Measurements from ENCODE around the gene GPR84. TPM values are rescaled to one million over a fixed set of nuclear protein-coding genes. Genes with fewer than 3 reads are reported as not detected.
A peak's percentile ranks its signal among the peaks of the same experiment; 100 is the strongest.

GPR84 gene
- total and polyA plus RNA-seq, 2 donors (not counting 3 experiments of a cell fraction or from before 2014, with no cell fraction given) = not detected

DNA sequence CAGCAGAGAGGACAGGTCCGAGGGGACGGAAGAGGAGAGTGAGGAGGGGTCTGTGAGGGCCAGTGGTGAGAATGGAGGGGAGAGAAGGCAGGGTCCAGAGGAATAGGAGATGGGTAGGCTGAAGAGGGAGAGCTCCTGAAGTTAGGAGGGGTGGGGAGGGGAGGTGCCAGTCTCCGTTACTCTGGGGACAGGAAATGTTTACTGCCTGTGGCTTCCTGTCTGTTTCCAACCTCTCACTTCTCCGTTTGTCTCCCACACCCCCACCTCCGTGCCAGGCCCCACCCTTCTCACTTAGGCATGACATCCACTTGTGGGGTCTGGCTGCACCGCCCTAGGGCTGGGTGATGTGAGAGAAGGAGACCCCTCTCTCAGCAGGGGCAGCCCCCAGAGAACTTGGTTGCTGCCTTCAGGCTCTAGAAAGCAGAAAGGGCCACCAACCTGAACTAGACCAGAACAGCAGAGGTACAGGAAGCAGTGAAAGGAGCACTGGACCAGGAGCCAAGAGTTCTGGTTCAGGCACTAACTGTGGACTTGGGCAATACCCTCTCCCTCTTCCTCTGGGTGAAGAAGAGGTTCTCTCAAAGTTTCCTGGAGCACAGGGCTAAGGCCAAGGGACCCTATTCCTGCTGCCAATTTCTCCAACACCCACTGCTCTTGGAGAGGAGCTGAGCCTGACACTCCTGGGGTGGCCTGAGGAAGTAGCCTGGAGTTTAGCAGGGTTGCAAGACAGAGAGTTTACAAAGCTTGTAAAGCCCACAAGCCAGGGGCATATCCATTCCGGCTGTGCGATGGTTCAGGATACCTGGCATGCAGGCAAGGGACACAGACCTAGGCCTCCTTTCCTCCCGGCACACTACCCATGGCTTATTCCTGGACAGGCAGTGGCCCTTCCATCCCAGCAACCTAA lies 49.3 kb upstream of the GPR84 start:
- dilution Hi-C loops (cut with MboI; ENCODE audit: extremely low pct_ligation_motif_present, low sequenced_read_pairs) = no loop called here
- peak; percentile 85 for DNase-seq (ENCODE audit: low read depth, low spot score)

DNA sequence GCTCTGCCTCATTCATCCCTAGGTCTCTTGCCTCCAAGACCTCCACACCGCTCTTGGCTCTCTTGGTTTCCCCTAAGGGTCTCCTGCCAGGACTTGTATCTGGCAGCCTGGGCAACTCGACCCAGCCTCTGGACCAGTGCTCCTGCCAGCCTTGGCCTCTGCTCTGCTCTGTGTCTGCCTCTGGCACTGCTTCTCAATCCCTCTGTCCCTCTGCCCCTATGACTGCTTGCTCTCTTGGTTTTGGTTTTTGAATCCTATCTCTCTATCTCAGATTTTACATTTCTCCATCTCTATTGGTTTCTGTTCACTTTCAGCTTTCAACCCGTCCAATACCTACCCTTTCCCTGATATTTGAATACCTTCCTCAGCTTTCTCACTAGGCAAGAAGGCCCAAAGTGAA lies 48.5 kb upstream of the GPR84 start:
- no peaks in the 10 kb centered on the region for H3K9me3 ChIP-seq (replicated peaks; ENCODE audit: control insufficient read depth, insufficient read depth, low read length)
- H3K4me1 ChIP-seq (ENCODE audit: control insufficient read depth, extremely low read depth, insufficient read depth, low read length) = peaks cover 56% of the 10 kb centered on the region
- no peaks in the 10 kb centered on the region for H3K9me1 ChIP-seq (replicated peaks; ENCODE audit: control insufficient read depth, extremely low read depth, insufficient read depth, low read length)
- peak overlapping the region; percentile 98 for H3K4me2 ChIP-seq (ENCODE audit: insufficient read depth, low read length)
- H3K9ac ChIP-seq (replicated peaks; ENCODE audit: extremely low read depth, insufficient read depth, low read length) = peak overlapping the region; percentile 74
- H3K36me3 ChIP-seq (ENCODE audit: control insufficient read depth in 2 of 2, extremely low read depth in 1 of 2, insufficient read depth in 2 of 2, low read length in 2 of 2) = peaks cover 21 to 41% of the 10 kb centered on the region in 2 experiments
- TF ChIP-seq POLR2A (IDR thresholded peaks at IDR 0.05; ENCODE audit: low read depth, low read length) = no peak
- no peak for TF ChIP-seq GATA2 (IDR thresholded peaks at IDR 0.05; ENCODE audit: insufficient read depth, insufficient read length, low read depth, low read length)
- no peak for TF ChIP-seq FOS (IDR thresholded peaks at IDR 0.05; ENCODE audit: borderline replicate concordance, insufficient read depth, low read length)
- no peak for TF ChIP-seq MYC (IDR thresholded peaks at IDR 0.05; ENCODE audit: low read depth, low read length)
- no peaks in the 10 kb centered on the region for H4K20me1 ChIP-seq (replicated peaks; ENCODE audit: control insufficient read depth, extremely low read depth, insufficient read depth, low read length)
- dilution Hi-C loops (cut with MboI; ENCODE audit: extremely low pct_ligation_motif_present, low sequenced_read_pairs) = no loop called here
- intact Hi-C loops (cut with micrococcal nuclease) = loop anchor here (1.0 to 5.0 kb wide), 3 partner anchors 16 to 130 kb away; partner anchors contain the start of genes CBX5 and HNRNPA1
- peaks cover 97% of the 10 kb centered on the region for H3K79me2 ChIP-seq (ENCODE audit: control insufficient read depth, insufficient read depth, low read length)
- CTCF ChIA-PET = interaction anchor here (2.3 to 11.8 kb wide), 6 partner anchors 9 to 42 kb away, joined by 8 to 221 read pairs (median 73); no protein-coding TSS in a partner anchor
- peak overlapping the region; percentile 96 for H3K27ac ChIP-seq (ENCODE audit: insufficient read depth, low read depth, low read length)
- H3K27me3 ChIP-seq (ENCODE audit: control insufficient read depth in 2 of 2, insufficient read depth in 2 of 2, low read length in 2 of 2) = no peaks in the 10 kb centered on the region
- H3K4me3 ChIP-seq (replicated peaks in 1 of 3; ENCODE audit: insufficient read depth in 1 of 3, low read depth in 1 of 3, low read length in 3 of 3) = peak overlapping the region in 2 of 3 experiments; percentile 20 to 62
- no TSS peak for BruUV-seq (replicated peaks)
- no peak for FAIRE-seq
- H2AFZ ChIP-seq (ENCODE audit: low read depth, low read length) = no peak overlapping the region
- DNase-seq (ENCODE audit: low read depth, low spot score) = peak; percentile 39
- POLR2A ChIA-PET = interaction anchor here (3.9 to 8.7 kb wide), 3 partner anchors 13 to 20 kb away, joined by 19 to 60 read pairs (median 28); no protein-coding TSS in a partner anchor

More for the DNA sequence above, 49.3 kb upstream of the GPR84 start:
- intact Hi-C loops (cut with micrococcal nuclease) = loop anchor here (1.0 to 5.0 kb wide), 3 partner anchors 15 to 131 kb away; partner anchors contain the start of genes CBX5 and HNRNPA1
- H3K27ac ChIP-seq (ENCODE audit: insufficient read depth, low read depth, low read length) = peak overlapping the region; percentile 96
- peak; percentile 97 for FAIRE-seq
- ChIA-PET POLR2A (interaction anchor here (1.2 to 8.7 kb wide), 4 partner anchors 12 to 19 kb away, joined by 3 to 60 read pairs (median 24); no protein-coding TSS in a partner anchor), CTCF (interaction anchor here (1.1 to 11.8 kb wide), 6 partner anchors 9 to 34 kb away, joined by 4 to 221 read pairs (median 73); no protein-coding TSS in a partner anchor)
- peak overlapping the region; percentile 74 for H3K9ac ChIP-seq (replicated peaks; ENCODE audit: extremely low read depth, insufficient read depth, low read length)
- H3K36me3 ChIP-seq (ENCODE audit: control insufficient read depth in 2 of 2, extremely low read depth in 1 of 2, insufficient read depth in 2 of 2, low read length in 2 of 2) = peaks cover 16 to 35% of the 10 kb centered on the region in 2 experiments
- H3K4me1 ChIP-seq (ENCODE audit: control insufficient read depth, extremely low read depth, insufficient read depth, low read length) = peaks cover 52% of the 10 kb centered on the region
- H3K4me2 ChIP-seq (ENCODE audit: insufficient read depth, low read length) = peak overlapping the region; percentile 98
- H4K20me1 ChIP-seq (replicated peaks; ENCODE audit: control insufficient read depth, extremely low read depth, insufficient read depth, low read length) = no peaks in the 10 kb centered on the region
- H3K9me1 ChIP-seq (replicated peaks; ENCODE audit: control insufficient read depth, extremely low read depth, insufficient read depth, low read length) = no peaks in the 10 kb centered on the region
- no peaks in the 10 kb centered on the region for H3K27me3 ChIP-seq (ENCODE audit: control insufficient read depth in 2 of 2, insufficient read depth in 2 of 2, low read length in 2 of 2)
- BruUV-seq (replicated peaks) = no TSS peak
- H3K4me3 ChIP-seq (replicated peaks in 1 of 3; ENCODE audit: insufficient read depth in 1 of 3, low read depth in 1 of 3, low read length in 3 of 3) = peak overlapping the region; percentile 20 to 62 (median 27)
- no peak overlapping the region for H2AFZ ChIP-seq (ENCODE audit: low read depth, low read length)
- TF ChIP-seq POLR2AphosphoS5 (IDR thresholded peaks at IDR 0.05; ENCODE audit: insufficient read depth, low read depth, low read length) = peak; percentile 56
- TF ChIP-seq POLR2A (IDR thresholded peaks at IDR 0.05; ENCODE audit: low read depth, low read length) = peak; percentile 67
- no peak for TF ChIP-seq MYC (IDR thresholded peaks at IDR 0.05; ENCODE audit: low read depth, low read length)
- TF ChIP-seq, protein P1, sequence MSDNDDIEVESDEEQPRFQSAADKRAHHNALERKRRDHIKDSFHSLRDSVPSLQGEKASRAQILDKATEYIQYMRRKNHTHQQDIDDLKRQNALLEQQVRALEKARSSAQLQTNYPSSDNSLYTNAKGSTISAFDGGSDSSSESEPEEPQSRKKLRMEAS (IDR thresholded peaks at IDR 0.05; ENCODE audit: insufficient read depth, insufficient read length) = no peak
- H3K9me3 ChIP-seq (replicated peaks; ENCODE audit: control insufficient read depth, insufficient read depth, low read length) = no peaks in the 10 kb centered on the region
- H3K79me2 ChIP-seq (ENCODE audit: control insufficient read depth, insufficient read depth, low read length) = peaks cover 99% of the 10 kb centered on the region

Data from endothelial cell of umbilical vein (primary cell).